Neural crest cell (in vitro differentiated cells): ENCODE measurements around the gene PLA2G4F. TPM values are rescaled to one million over a fixed set of nuclear protein-coding genes. Genes with fewer than 3 reads are reported as not detected.

Experiments used
- DNase-seq: peaks from one replicate; pipeline ENCODE4 v3.0.0; 2021; ENCODE audit warnings: low read depth, mixed read lengths, low spot score
- H3K27ac Mint-ChIP-seq: one replicate; pipeline ENCODE4 v1.8.0; 2021; ENCODE audit warnings: mild to moderate bottlenecking, mixed read lengths; ENCODE audit not compliant: unreplicated experiment
- H3K27me3 Mint-ChIP-seq: 2 replicates; pipeline ENCODE4 v1.8.0; 2021; ENCODE audit warnings: low read depth, mild to moderate bottlenecking, mixed read lengths
- H3K36me3 Mint-ChIP-seq: 2 replicates; pipeline ENCODE4 v1.8.0; 2021; ENCODE audit warnings: low read depth, mild to moderate bottlenecking, mixed read lengths
- H3K4me1 Mint-ChIP-seq: 2 replicates; pipeline ENCODE4 v1.8.0; 2021; ENCODE audit warnings: mixed read lengths
- H3K4me3 Mint-ChIP-seq: one replicate; pipeline ENCODE4 v1.8.0; 2021; ENCODE audit warnings: mild to moderate bottlenecking, mixed read lengths
- H3K9me3 Mint-ChIP-seq: 2 replicates; pipeline ENCODE4 v1.8.0; 2021; ENCODE audit warnings: mixed read lengths
- long read RNA-seq: library from polyadenylated mRNA; unstranded; transcript quantifications from one replicate; pipeline ENCODE4 v2.0.0, GENCODE V29; 2020
- total RNA-seq: library from RNA; stranded (reverse); gene quantifications from 2 replicates; pipeline ENCODE4 v1.2.1, GENCODE V29; 2021
- TF ChIP-seq, protein P1 (sequence below): fragments of 200-600 bp; sonication (generic); conservative IDR thresholded peaks from 2 replicates; pipeline ENCODE4 v1.5.0; 2021; ENCODE audit warnings: antibody characterized with exemption, mild to moderate bottlenecking

The PLA2G4F gene, protein sequence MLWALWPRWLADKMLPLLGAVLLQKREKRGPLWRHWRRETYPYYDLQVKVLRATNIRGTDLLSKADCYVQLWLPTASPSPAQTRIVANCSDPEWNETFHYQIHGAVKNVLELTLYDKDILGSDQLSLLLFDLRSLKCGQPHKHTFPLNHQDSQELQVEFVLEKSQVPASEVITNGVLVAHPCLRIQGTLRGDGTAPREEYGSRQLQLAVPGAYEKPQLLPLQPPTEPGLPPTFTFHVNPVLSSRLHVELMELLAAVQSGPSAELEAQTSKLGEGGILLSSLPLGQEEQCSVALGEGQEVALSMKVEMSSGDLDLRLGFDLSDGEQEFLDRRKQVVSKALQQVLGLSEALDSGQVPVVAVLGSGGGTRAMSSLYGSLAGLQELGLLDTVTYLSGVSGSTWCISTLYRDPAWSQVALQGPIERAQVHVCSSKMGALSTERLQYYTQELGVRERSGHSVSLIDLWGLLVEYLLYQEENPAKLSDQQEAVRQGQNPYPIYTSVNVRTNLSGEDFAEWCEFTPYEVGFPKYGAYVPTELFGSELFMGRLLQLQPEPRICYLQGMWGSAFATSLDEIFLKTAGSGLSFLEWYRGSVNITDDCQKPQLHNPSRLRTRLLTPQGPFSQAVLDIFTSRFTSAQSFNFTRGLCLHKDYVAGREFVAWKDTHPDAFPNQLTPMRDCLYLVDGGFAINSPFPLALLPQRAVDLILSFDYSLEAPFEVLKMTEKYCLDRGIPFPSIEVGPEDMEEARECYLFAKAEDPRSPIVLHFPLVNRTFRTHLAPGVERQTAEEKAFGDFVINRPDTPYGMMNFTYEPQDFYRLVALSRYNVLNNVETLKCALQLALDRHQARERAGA
- total RNA-seq = not detected in 2 replicates
- long read RNA-seq = 0 reads

DNA sequence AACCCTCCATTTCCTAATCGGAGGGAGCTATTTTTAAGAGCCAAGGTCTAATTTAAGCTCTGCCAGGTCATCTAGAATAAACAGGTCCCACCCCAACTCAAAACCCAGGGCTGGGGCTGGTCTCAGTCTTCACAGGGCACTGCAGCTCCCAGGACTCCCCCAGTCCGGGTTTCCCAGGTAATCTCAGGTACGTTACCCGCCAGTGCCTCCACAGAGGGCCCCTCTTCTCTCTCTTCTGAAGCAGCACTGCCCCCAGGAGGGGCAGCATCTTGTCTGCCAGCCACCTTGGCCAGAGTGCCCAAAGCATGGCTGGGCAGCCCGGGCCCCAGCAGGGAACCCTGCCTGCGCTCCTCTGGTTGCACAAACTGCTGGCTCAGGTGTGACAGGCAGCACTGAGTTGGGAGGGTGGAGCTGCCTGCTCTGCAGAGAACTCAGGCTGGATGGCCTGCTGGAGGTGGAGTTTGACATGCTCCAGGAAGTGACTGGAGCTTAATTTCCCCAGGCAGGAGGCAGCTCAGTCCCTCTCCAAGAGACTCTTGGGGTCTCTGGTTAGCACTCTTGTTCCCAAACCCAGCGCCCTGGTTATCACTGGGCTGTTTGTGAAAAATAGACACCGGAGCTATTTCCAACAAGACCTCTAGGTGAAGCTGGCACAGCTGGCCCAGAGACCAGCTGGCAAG is at the start of gene PLA2G4F:
TSS of gene PLA2G4F (minus strand) at position 394 of the 680 bp plus-strand sequence. CDS start at position 307, 87 bp downstream.
- Mint-ChIP-seq H3K36me3 (peaks cover 2% of the 10 kb centered on the region), H3K4me1 (no peaks in the 10 kb centered on the region), H3K27me3 (no peaks in the 10 kb centered on the region), H3K9me3 (no peaks in the 10 kb centered on the region), H3K27ac (peak within 1 kb of the TSS; percentile 16), H3K4me3 (no peak within 1 kb of the TSS)
- TF ChIP-seq, protein P1, sequence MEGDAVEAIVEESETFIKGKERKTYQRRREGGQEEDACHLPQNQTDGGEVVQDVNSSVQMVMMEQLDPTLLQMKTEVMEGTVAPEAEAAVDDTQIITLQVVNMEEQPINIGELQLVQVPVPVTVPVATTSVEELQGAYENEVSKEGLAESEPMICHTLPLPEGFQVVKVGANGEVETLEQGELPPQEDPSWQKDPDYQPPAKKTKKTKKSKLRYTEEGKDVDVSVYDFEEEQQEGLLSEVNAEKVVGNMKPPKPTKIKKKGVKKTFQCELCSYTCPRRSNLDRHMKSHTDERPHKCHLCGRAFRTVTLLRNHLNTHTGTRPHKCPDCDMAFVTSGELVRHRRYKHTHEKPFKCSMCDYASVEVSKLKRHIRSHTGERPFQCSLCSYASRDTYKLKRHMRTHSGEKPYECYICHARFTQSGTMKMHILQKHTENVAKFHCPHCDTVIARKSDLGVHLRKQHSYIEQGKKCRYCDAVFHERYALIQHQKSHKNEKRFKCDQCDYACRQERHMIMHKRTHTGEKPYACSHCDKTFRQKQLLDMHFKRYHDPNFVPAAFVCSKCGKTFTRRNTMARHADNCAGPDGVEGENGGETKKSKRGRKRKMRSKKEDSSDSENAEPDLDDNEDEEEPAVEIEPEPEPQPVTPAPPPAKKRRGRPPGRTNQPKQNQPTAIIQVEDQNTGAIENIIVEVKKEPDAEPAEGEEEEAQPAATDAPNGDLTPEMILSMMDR = no peak
- DNase-seq = no peak

DNA sequence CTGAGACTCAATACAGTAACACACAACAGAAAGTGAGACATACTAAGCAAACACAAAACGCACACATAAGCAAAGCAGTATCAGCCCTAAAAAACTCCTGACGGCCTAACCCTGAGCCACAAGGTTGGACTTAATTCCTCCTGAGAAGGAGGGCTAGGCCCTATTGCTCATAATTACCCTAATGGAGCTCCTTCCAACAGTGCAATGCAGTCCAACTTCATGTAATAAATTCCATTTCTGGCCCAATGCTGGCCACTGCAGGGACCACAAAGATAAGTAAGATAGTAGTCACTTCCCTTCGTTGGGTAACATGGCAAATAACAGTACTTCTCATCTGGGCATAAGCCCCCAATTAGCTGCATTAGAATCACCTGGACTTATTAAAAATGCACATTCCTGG is 47.5 kb upstream of the PLA2G4F start:
- TF ChIP-seq, protein P1 = no peak
- H3K4me3 Mint-ChIP-seq = no peak overlapping the region
- no peaks in the 10 kb centered on the region for H3K27me3 Mint-ChIP-seq
- no peak overlapping the region for H3K27ac Mint-ChIP-seq
- H3K4me1 Mint-ChIP-seq = peaks cover 24% of the 10 kb centered on the region
- H3K9me3 Mint-ChIP-seq = no peaks in the 10 kb centered on the region
- H3K36me3 Mint-ChIP-seq = no peaks in the 10 kb centered on the region
- no peak for DNase-seq

DNA sequence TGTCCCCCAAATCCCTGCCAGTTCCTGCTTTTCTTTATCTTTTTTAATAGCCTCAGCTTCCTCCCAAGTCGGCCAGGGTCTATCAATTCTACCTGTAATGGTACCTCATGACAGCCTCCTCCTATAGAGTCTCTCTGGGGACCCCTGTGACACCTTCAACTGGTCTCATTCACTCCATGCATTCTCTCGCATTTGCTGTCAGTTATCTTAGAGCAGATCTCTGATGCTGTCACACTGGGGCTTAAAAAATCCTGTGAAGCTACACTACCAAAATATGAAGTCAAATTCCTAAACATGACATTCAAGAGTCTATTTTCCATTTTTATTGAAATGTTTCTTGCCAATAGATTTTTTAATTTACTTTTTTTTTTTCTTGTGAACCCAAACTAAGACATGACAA is 46.2 kb upstream of the PLA2G4F start:
- H3K4me1 Mint-ChIP-seq = peaks cover 19% of the 10 kb centered on the region
- H3K27me3 Mint-ChIP-seq = no peaks in the 10 kb centered on the region
- DNase-seq = no peak
- H3K27ac Mint-ChIP-seq = no peak overlapping the region
- no peak overlapping the region for H3K4me3 Mint-ChIP-seq
- no peaks in the 10 kb centered on the region for H3K9me3 Mint-ChIP-seq
- H3K36me3 Mint-ChIP-seq = no peaks in the 10 kb centered on the region
- TF ChIP-seq, protein P1 = no peak

DNA sequence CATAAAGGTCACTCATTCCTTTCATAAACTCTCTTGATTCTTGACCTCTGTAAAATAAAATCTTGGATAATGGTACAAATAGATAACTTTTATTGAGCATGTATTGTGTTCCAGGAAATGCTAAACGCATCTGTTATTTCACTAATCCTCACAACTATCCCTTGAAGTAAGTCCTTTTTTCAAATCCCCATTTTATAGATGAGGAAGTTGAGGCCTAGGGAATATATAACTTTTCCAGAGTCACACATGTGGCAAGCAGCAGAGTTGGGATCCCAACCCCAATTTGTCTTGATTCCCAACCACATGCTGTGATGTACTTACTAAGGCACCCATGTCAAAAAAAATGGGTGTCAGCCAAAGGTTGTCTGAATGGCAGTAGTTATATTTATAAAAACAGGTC is 45.4 kb upstream of the PLA2G4F start:
- TF ChIP-seq, protein P1 = no peak
- peaks cover 3% of the 10 kb centered on the region for H3K36me3 Mint-ChIP-seq
- no peaks in the 10 kb centered on the region for H3K27me3 Mint-ChIP-seq
- no peaks in the 10 kb centered on the region for H3K9me3 Mint-ChIP-seq
- no peak overlapping the region for H3K27ac Mint-ChIP-seq
- H3K4me3 Mint-ChIP-seq = no peak overlapping the region
- peaks cover 10% of the 10 kb centered on the region for H3K4me1 Mint-ChIP-seq
- no peak for DNase-seq

DNA sequence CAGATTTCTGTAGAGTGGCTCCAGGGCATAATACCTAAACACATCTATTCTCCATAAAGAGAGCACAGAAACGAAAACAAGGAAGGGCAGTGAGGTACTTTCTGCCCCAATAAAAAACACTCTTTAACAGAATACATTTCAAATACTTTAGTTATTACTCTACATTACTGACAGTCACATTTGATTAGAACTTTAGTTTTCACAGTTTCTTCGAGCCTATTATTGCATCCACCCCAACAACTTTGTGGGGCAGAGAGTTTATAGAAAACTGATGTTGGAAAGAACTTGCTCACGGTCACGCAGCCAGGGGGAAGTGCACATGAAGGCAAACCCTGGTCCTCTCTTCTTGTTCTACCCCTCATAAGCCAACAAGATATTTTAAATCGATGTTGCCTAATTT is 42.7 kb upstream of the PLA2G4F start:
- no peak overlapping the region for H3K4me3 Mint-ChIP-seq
- no peak for DNase-seq
- H3K27ac Mint-ChIP-seq = no peak overlapping the region
- H3K27me3 Mint-ChIP-seq = no peaks in the 10 kb centered on the region
- H3K36me3 Mint-ChIP-seq = peaks cover 13% of the 10 kb centered on the region
- no peaks in the 10 kb centered on the region for H3K9me3 Mint-ChIP-seq
- no peaks in the 10 kb centered on the region for H3K4me1 Mint-ChIP-seq
- TF ChIP-seq, protein P1 = no peak
